ENCODE results near the gene SYNGR2.

The SYNGR2 gene

GRCh38 chr17:78168242-78168902 lies at the start of gene SYNGR2:
TSS of gene SYNGR2 (plus strand) at chr17:78168581. CDS start at chr17:78168617, 36 bp downstream.
- peak; percentile 85 for DNase-seq (ENCODE audit: low read depth)

GRCh38 chr17:78118801-78119241 lies 49.6 kb upstream of the SYNGR2 start:
- no peak for DNase-seq (ENCODE audit: low read depth)

- no peak for DNase-seq (ENCODE audit: low read depth)
These were observed 47.8 kb upstream of the SYNGR2 start for GRCh38 chr17:78120537-78120936.

- peak; percentile 49 for DNase-seq (ENCODE audit: low read depth)
These were observed 47.2 kb upstream of the SYNGR2 start for GRCh38 chr17:78120971-78121800.

- DNase-seq (ENCODE audit: low read depth), result no peak
These were observed 46.6 kb upstream of the SYNGR2 start for GRCh38 chr17:78121801-78122215.

GRCh38 chr17:78122216-78122930 lies 46.0 kb upstream of the SYNGR2 start:
- no peak for DNase-seq (ENCODE audit: low read depth)

GRCh38 chr17:78122931-78123249 lies 45.5 kb upstream of the SYNGR2 start:
- no peak for DNase-seq (ENCODE audit: low read depth)

- no peak for DNase-seq (ENCODE audit: low read depth)
These were observed 45.0 kb upstream of the SYNGR2 start for GRCh38 chr17:78123258-78123929.

GRCh38 chr17:78124081-78124835 lies 44.1 kb upstream of the SYNGR2 start:
- DNase-seq (ENCODE audit: low read depth), result no peak

GRCh38 chr17:78124836-78125137 lies 43.6 kb upstream of the SYNGR2 start:
- no peak for DNase-seq (ENCODE audit: low read depth)

- no peak for DNase-seq (ENCODE audit: low read depth)
These were observed 43.1 kb upstream of the SYNGR2 start for GRCh38 chr17:78125138-78125913.

GRCh38 chr17:78125976-78126894 lies 42.1 kb upstream of the SYNGR2 start:
- DNase-seq (ENCODE audit: low read depth), result no peak

- DNase-seq (ENCODE audit: low read depth), result no peak
These were observed 41.5 kb upstream of the SYNGR2 start for GRCh38 chr17:78126895-78127238.

GRCh38 chr17:78127239-78127887 lies 41.0 kb upstream of the SYNGR2 start:
- DNase-seq (ENCODE audit: low read depth), result peak; percentile 61

GRCh38 chr17:78127888-78128550 lies 40.4 kb upstream of the SYNGR2 start:
- DNase-seq (ENCODE audit: low read depth), result no peak

GRCh38 chr17:78128551-78129350 lies 39.6 kb upstream of the SYNGR2 start, which contains the start of gene TMC6:
TSS of gene TMC6 (minus strand) at chr17:78128755. CDS start at chr17:78126832, 1,923 bp downstream.
- peak; percentile 64 for DNase-seq (ENCODE audit: low read depth)

GRCh38 chr17:78129351-78130089 lies 38.9 kb upstream of the SYNGR2 start:
- no peak for DNase-seq (ENCODE audit: low read depth)

Measured in activated T-helper 1 cell treated with Interleukin-2 at 50 U/mL for 16 hours (primary cell).